B cell (primary cell): ENCODE results near the gene ACOXL. TPM values are rescaled to one million over a fixed set of nuclear protein-coding genes. Genes with fewer than 3 reads are reported as not detected.
"Not testable (repeated sequence)": the region's sequence is repeated elsewhere in the genome, so short reads cannot be mapped to it uniquely, and the experiment has no call there.

Experiments used
- ATAC-seq: fragments of 200-7000 bp; cut with Tn5 transposase; one replicate; pipeline ENCODE4 v1.10.0; 2021; ENCODE audit warnings: low read depth, mild to moderate bottlenecking, moderate number of reproducible peaks, moderate library complexity
- CTCF ChIA-PET: fragments of 350-600 bp; sonication (Branson Sonifier 250); formaldehyde crosslinking; loops from one replicate; lab custom pipeline; 2021; ENCODE audit warnings: antibody characterized with exemption, inconsistent platforms; lab: Charles Lee
- POLR2A ChIA-PET: fragments of 350-600 bp; sonication (Branson Sonifier 250); formaldehyde crosslinking; loops from one replicate; lab custom pipeline; 2021; ENCODE audit warnings: antibody characterized with exemption; lab: Charles Lee
- DNase-seq: peaks from one replicate; pipeline ENCODE4 v3.0.0; 2013
- H2AFZ ChIP-seq: 2 replicates; pipeline ENCODE4 v1.6.1; 2012; ENCODE audit warnings: mild to moderate bottlenecking, low read depth, low read length; ENCODE audit not compliant: insufficient read depth, poor library complexity, severe bottlenecking
- H3K27ac ChIP-seq, 2 donors: 1 replicate in 1 of 2; 2 replicates in 1 of 2; pipeline ENCODE4 v1.5.1; 2012 to 2013; ENCODE audit warnings: low read length in 2 of 2, mild to moderate bottlenecking in 2 of 2, moderate library complexity in 1 of 2
- H3K27me3 ChIP-seq, 4 experiments: fragments of 200-600 bp in 1 of 4; sonication (generic) in 1 of 4; replicated peaks in 1 of 4; 1 replicate in 2 of 4; 2 replicates in 2 of 4; pipeline versions ENCODE4 v1.6.1 to v1.7.0; 2013 to 2016; ENCODE audit warnings: low read length in 3 of 4, mild to moderate bottlenecking in 2 of 4, mixed read lengths in 1 of 4, moderate library complexity in 1 of 4; ENCODE audit not compliant: insufficient read depth in 4 of 4, control insufficient read depth in 3 of 4; ENCODE audit errors: control extremely low read depth in 1 of 4
- H3K36me3 ChIP-seq, 2 experiments: replicated peaks in 1 of 2; 1 replicate in 1 of 2; 2 replicates in 1 of 2; pipeline versions ENCODE4 v1.6.1 to v1.7.1; 2013; ENCODE audit warnings: low read length in 1 of 2; ENCODE audit not compliant: insufficient read depth in 2 of 2, control insufficient read depth in 1 of 2; ENCODE audit errors: control extremely low read depth in 1 of 2, extremely low read depth in 1 of 2
- H3K4me1 ChIP-seq, 2 donors: fragments of 200-600 bp in 1 of 2; sonication (generic) in 1 of 2; 1 replicate in 1 of 2; 2 replicates in 1 of 2; pipeline versions ENCODE4 v1.5.1 to v1.6.1; 2013 to 2017; ENCODE audit warnings: low read length in 2 of 2; ENCODE audit not compliant: control insufficient read depth in 2 of 2, insufficient read depth in 2 of 2
- H3K4me2 ChIP-seq: replicated peaks from 2 replicates; pipeline ENCODE3; 2012; ENCODE audit warnings: mild to moderate bottlenecking, low read depth, low read length; ENCODE audit not compliant: poor library complexity, severe bottlenecking
- H3K4me3 ChIP-seq, 5 experiments: fragments of 200-600 bp in 1 of 5; sonication (generic) in 1 of 5; 1 replicate in 3 of 5; 2 replicates in 2 of 5; pipeline versions ENCODE4 v1.5.1 to v1.7.0; 2011 to 2016; ENCODE audit warnings: low read length in 4 of 5, mild to moderate bottlenecking in 4 of 5, low read depth in 2 of 5, control low read depth in 1 of 5, moderate library complexity in 1 of 5; ENCODE audit not compliant: insufficient read depth in 1 of 5; ENCODE audit errors: control extremely low read depth in 1 of 5, extremely low read depth in 1 of 5
- H3K79me2 ChIP-seq: fragments of 200-600 bp; sonication (generic); one replicate; pipeline ENCODE4 v1.6.0; 2016; ENCODE audit warnings: low read length; ENCODE audit not compliant: control insufficient read depth, insufficient read depth
- H3K9ac ChIP-seq: fragments of 200-600 bp; sonication (generic); 2 replicates; pipeline ENCODE4 v1.6.1; 2017; ENCODE audit warnings: mild to moderate bottlenecking, low read length, moderate library complexity
- H3K9me3 ChIP-seq, 3 donors: one replicate each; pipeline versions ENCODE4 v1.6.1 to v1.7.1; 2013; ENCODE audit warnings: low read length in 2 of 3; ENCODE audit not compliant: control insufficient read depth in 2 of 3, insufficient read depth in 1 of 3; ENCODE audit errors: control extremely low read depth in 1 of 3
- H4K20me1 ChIP-seq: 2 replicates; pipeline ENCODE4 v1.6.0; 2012; ENCODE audit warnings: mild to moderate bottlenecking, low read length; ENCODE audit not compliant: insufficient read depth, control insufficient read depth, poor library complexity, severe bottlenecking
- H3K27ac Mint-ChIP-seq: one replicate; pipeline ENCODE4 v1.8.0; 2021; ENCODE audit warnings: mixed read lengths
- H3K27me3 Mint-ChIP-seq: one replicate; pipeline ENCODE4 v1.8.0; 2021; ENCODE audit warnings: mixed read lengths
- H3K4me1 Mint-ChIP-seq: one replicate; pipeline ENCODE4 v1.8.0; 2021; ENCODE audit warnings: mixed read lengths
- H3K4me3 Mint-ChIP-seq: one replicate; pipeline ENCODE4 v1.8.0; 2021; ENCODE audit warnings: mixed read lengths
- H3K9me3 Mint-ChIP-seq: one replicate; pipeline ENCODE4 v1.8.0; 2022; ENCODE audit warnings: mixed read lengths; ENCODE audit not compliant: insufficient read depth
- CTCF ChIP-seq: fragments of 200-600 bp; IDR thresholded peaks from one replicate; pipeline ENCODE4 v1.8.0; 2022; ENCODE audit warnings: antibody characterized with exemption, mild to moderate bottlenecking
- EZH2 ChIP-seq: IDR thresholded peaks from 2 replicates; pipeline ENCODE4 v1.6.1; 2012; ENCODE audit warnings: borderline replicate concordance, low read depth, mild to moderate bottlenecking, moderate library complexity, low read length; ENCODE audit not compliant: insufficient read depth, poor library complexity, severe bottlenecking
- WGBS: methylation state at CpG from one replicate; pipeline ENCODE4 v1.1.5; 2013; ENCODE audit warnings: missing lambda C conversion rate; ENCODE audit not compliant: insufficient coverage; 5-methylcytosine and 5-hydroxymethylcytosine counted together
- intact Hi-C: fragments of 100-400 bp; cut with micrococcal nuclease; formaldehyde crosslinking; loops from one replicate; pipeline ENCODE4 v1.10.0; 2022
- polyA plus RNA-seq: library from polyadenylated mRNA; depleted of rRNA; stranded (reverse); fragments of >200 nt; gene quantifications from 2 replicates; pipeline ENCODE4 v1.2.3, GENCODE V29; 2012
- total RNA-seq, 2 donors: library from RNA; stranded (reverse); fragments of 120-200 nt in 1 of 2; gene quantifications; 1 replicate in 1 of 2; 2 replicates in 1 of 2; pipeline versions ENCODE4 v1.2.3 to v1.2.4, GENCODE V29; 2013 to 2022

Gene ACOXL
- total and polyA plus RNA-seq, 2 donors (not counting 1 experiment from before 2014, with no cell fraction given), result 0.06 TPM; not detected in 1

DNA sequence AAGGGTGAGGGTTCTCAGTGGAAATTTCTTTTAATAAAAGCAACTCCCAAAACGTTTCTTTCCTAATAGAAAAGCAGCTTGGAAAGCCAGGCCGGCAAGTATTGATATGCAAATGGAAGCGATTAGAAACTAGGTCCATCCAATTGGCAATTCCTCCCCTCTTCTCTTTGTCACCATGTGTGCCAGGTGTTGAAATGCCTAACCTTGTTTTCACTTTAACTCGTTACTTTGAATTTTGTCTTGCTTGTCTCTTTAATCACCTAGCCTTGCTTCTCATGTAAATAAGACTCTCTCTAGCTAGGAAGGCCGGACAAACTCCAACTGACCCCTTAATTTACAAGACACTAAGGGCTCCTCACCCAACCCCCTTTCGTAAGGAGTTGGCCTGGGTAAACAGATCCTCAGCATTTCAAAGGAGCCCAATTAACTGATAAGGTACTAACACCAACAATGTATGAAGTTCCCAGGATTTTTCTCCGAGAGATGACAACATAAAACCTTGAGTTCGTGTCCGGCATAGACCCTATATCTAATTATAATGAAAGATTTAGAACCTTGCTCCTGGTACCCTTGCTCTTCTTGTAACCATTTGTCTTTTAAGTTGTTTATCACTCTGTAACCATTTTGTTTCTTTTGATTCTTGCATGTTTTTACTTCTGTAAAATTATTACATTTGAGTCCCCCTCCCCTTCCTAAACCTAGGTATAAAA, 44.4 kb upstream of the ACOXL start:
- DNase-seq, H2AFZ ChIP-seq, H3K27ac ChIP-seq, H3K4me3 ChIP-seq, H3K9ac ChIP-seq, H3K27ac Mint-ChIP-seq, H3K4me1 Mint-ChIP-seq, ATAC-seq, H3K36me3 ChIP-seq, H3K4me3 Mint-ChIP-seq, H3K9me3 Mint-ChIP-seq, POLR2A ChIA-PET, H3K4me2 ChIP-seq, H3K79me2 ChIP-seq, H3K4me1 ChIP-seq, H4K20me1 ChIP-seq, intact Hi-C loops, H3K27me3 ChIP-seq: not testable (repeated sequence)
- CTCF ChIA-PET, result interaction anchor here (1.3 kb wide), 1 partner anchor 34 kb away, joined by 3 read pairs; no protein-coding TSS in a partner anchor
- 74% methylated on average over 4 of the region's 9 CpGs for WGBS
- H3K27me3 Mint-ChIP-seq, result peaks cover 25% of the 10 kb centered on the region
- H3K9me3 ChIP-seq, result peaks cover 2 to 14% (median 7%) of the 10 kb centered on the region in 3 donors

DNA sequence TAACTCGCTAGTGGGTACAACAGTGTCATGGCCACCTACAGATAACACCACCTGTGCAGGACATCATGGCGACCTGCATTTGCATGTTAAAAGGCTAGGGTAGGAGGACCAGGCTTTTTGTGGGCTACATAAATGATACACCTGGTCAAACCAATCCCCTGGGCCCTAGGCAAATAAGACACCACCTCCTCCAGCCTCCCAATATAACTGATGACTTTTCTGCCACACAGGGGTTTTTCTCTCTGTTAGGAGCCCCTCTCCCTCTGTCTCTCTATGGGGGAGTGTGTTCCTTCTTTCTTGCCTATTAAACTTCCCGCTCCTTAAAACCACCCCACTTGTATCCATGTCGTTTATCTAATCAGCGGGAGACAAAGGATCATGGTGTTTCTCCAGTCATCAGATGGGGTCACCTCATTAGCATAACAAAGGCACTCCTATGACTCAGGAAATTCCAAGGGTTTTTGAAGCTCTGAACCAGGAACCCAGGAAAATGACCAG, 43.7 kb upstream of the ACOXL start:
- CTCF ChIA-PET, result no interaction called here
- intact Hi-C loops, result no loop called here
- no peak overlapping the region for H3K4me3 Mint-ChIP-seq

More for the DNA sequence above, 43.7 kb upstream of the ACOXL start:
- Histone ChIP-seq H3K4me3 (no peak overlapping the region), H3K9ac (no peak overlapping the region), H3K9me3 (peaks cover 2 to 14% (median 7%) of the 10 kb centered on the region in 3 donors), H3K27ac (no peak overlapping the region), H2AFZ (no peak overlapping the region), H3K4me1 (no peaks in the 10 kb centered on the region), H3K4me2 (no peak overlapping the region), H4K20me1 (no peaks in the 10 kb centered on the region), H3K27me3 (no peaks in the 10 kb centered on the region), H3K79me2 (no peaks in the 10 kb centered on the region), H3K36me3 (no peaks in the 10 kb centered on the region)
- TF ChIP-seq EZH2 (no peak), CTCF (no peak)
- Mint-ChIP-seq H3K4me1 (no peaks in the 10 kb centered on the region), H3K27me3 (peaks cover 27% of the 10 kb centered on the region), H3K27ac (no peak overlapping the region), H3K9me3 (peaks cover 2% of the 10 kb centered on the region)
- WGBS, result 96% methylated on average over 4 of the region's 5 CpGs
- ATAC-seq, result no peak
- POLR2A ChIA-PET, result no interaction called here
- no peak for DNase-seq
